ENCODE measurements around the gene TUSC2. TPM values are rescaled to one million over a fixed set of nuclear protein-coding genes. Genes with fewer than 3 reads are reported as not detected.

Gene TUSC2
- total and polyA plus RNA-seq, 9 of the 15 experiments (the other 6 are each of a cell fraction or from before 2014, with no cell fraction given), result 2.8 to 67.5 (median 25.8) TPM

- TF ChIP-seq TOE1 (IDR thresholded peaks at IDR 0.05; ENCODE audit: borderline replicate concordance) (no peak), TOE1 (CRISPR knock-in tag; IDR thresholded peaks at IDR 0.05; ENCODE audit: borderline replicate concordance, low read depth) (0 out of 2 replicates have a peak, but pooled peaks have one; percentile 51), VEZF1 (CRISPR knock-in tag; IDR thresholded peaks at IDR 0.05) (peak; percentile 60), TRIM28 (IDR thresholded peaks at IDR 0.05) (no peak), PHF20 (IDR thresholded peaks at IDR 0.05; ENCODE audit: partially characterized antibody) (peak; percentile 70), CXXC5 (CRISPR knock-in tag; IDR thresholded peaks at IDR 0.05) (peak; percentile 83), SNRNP70 (optimal IDR thresholded peaks at IDR 0.05; ENCODE audit: low read depth, low read length) (no peak), RBFOX2 (IDR thresholded peaks at IDR 0.05; ENCODE audit: low read depth, low read length) (peak; percentile 84), E2F6 (IDR thresholded peaks at IDR 0.05; ENCODE audit: borderline replicate concordance in 1 of 2, extremely low read depth in 1 of 2, insufficient read depth in 1 of 2, insufficient read length in 1 of 2, low read depth in 1 of 2, low read length in 1 of 2, poor library complexity in 1 of 2, severe bottlenecking in 1 of 2) (peak; percentile 75 to 77), BRCA1 (IDR thresholded peaks at IDR 0.05) (no peak), BRCA1 (CRISPR knock-in tag; IDR thresholded peaks at IDR 0.05) (no peak), POLR2H (tag; IDR thresholded peaks at IDR 0.05; ENCODE audit: low read depth) (no peak), REST (IDR thresholded peaks at IDR 0.05; ENCODE audit: borderline replicate concordance) (no peak), REST (CRISPR knock-in tag; IDR thresholded peaks at IDR 0.05; ENCODE audit: low read depth) (0 out of 2 replicates have a peak, but pooled peaks have one; percentile 38), NCOA2 (IDR thresholded peaks at IDR 0.05; ENCODE audit: partially characterized antibody in 2 of 2) (no peak), E2F5 (CRISPR knock-in tag; IDR thresholded peaks at IDR 0.05) (no peak; the same call in 1 of the 2 replicates)
These were observed 22.7 kb upstream of the TUSC2 start, which contains the start of the genes CYB561D2 and NPRL2 (continued) for GRCh38 chr3:50350527-50351322.
